ENCODE measurements around the gene FAM107B.

Gene FAM107B

DNA sequence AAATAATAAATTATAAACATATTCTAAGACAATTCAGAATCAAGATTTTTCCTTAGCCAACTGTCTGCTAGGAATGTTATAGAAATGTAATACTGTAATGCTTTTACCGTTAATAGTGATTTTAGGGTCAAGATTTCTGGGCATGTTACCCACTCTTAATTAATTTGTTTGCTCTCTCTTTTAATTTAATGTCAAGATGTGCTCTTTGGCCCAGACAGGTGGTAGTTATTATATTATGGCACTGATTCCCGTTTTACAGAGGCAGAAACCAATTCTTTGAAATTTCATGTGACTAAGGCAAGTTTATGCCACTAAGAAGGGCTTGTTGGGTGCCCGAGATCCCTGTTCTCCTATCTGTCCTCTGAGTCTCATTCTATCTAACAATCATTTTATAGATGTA is 959 bp upstream of the FAM107B start:
- no peak for DNase-seq

DNA sequence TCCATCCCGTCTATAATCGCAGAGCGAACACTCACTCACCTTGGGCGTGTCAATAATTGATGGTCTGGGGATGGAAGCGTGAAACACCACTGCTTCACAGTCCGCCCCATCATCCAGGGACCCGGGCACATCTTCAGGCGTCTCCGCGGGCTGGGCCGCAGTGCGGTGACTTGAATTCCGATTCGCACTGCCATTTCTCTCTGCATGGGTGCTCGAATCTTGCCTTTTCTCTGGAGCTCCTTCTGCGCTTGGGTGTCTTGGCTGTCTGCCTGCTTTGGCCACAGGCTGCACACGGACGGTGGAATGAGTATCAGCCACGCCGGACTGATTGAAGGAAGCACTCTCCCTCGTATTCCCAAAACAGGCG is 500 bp downstream of the FAM107B start:
- DNase-seq, result no peak

DNA sequence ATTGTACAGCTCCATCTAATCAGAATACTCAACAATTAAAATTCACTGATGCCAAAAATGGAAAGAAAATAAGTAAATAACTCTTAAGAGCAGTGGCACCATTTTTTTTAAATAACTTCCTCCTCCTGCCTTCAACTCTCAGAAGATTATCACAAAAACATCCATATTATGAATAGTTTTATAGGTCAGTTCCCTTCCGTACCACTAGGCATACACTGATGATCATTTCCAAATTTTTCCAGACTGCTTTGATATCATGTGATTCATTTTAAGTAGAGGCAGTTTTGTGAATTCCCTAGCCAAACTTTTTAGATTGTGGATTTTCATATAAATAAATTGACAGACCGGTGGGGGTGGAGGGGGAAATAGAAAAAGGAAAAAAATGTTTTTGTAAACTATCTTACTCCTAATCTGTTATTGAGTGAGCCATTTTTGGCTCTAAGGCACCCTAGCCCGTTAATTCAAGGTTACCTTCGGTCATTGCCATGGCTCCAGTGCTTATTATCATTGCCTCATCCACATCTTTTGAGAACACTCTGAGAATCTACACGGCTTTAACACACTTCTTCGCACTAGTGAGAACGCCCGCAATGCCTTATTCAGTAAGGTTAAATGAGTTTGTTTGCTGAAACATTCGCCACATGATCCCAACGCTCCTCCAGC is 1.0 kb downstream of the FAM107B start:
- no peak for DNase-seq

- DNase-seq, result no peak
Observed at GRCh38 chr10:14772399-14772798, 2.3 kb downstream of the FAM107B start.

DNA sequence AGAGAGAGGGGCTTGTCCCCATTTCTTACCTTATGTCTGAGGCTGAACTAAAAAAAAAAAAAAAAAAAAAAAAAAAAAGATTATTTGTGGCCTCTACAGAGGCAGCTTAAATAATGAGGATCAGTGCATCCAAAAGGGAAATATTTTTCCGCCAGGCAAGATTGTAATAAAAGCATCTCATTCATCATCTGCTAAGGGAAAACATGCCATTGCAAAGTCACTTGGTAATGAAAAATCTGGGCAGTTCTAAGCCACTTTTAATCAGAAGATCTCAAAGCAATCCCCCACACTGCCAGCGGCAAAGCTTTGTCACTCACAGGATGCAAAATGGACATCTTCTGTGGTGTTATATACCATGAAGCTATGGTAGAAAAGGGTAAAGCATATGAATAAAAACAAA is 3.8 kb downstream of the FAM107B start:
- no peak for DNase-seq

DNA sequence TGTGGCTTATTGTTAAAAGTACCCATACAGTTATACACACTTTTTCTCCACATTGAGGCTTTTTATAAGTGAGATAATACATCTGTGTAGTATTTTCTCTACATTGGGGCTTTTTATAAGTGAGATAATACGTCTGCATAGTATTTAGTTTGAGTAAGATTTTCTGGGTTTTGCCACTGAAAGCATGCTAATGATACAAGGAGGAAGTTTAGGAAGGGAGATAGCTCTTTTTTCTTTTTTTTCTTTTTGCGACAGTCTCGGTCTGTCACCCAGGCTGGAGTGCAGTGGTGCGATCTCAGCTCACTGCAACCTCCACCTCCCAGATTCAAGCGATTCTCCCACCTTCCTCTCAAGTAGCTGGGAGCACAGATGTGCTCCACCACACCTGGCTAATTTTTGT is 13.3 kb downstream of the FAM107B start:
- no peak for DNase-seq

DNA sequence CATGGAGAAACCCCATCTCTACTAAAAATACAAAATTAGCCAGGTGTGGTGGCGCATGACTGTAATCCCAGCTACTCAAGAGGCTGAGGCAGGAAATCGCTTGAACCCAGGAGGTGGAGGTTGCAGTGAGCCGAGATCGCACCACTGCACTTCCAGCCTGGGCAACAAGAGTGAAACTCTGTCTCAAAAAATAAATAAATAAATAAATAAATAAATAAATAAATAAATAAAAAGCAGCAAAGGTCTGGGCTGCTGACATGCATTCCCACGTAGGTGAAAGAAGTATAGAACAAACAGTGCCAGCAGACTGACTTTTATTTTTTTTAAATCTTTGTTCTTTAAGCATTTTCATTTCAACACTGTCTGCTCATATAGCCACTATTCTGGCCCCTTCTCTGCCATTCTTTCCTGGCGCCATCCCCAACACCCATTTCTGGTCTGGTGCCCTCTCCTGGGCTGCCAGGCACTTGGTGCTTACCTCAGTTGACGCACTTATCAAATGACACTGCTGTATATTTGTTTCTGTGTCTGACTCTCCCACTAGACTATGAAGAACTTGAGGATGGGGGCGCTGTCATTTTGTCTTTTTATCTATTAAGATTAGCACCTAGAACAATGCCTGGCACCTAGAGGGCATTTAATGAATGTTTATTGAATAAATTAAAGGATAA is 15.6 kb downstream of the FAM107B start:
- DNase-seq, result peak; percentile 10

DNA sequence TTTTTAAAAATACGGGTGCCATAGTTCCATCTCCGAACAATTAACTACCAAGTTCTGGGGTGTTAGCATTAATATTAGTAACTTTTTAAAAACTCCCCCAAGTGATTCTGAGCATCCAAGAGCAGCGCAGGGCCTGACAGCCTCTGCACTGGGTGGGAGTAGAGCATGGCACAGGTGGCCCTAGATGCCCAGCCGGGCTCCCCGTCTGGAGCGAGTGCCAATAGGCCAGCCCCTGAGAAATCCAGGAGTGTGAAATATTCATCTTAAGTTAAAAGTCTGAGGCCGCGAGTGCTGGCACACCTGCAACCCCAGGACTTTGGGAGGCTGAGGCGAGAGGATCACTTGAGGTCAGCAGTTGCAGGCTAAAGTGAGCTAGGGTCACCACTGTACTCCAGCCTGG is 16.2 kb downstream of the FAM107B start:
- DNase-seq, result no peak

- DNase-seq, result no peak
Observed at GRCh38 chr10:14757986-14758385, 16.7 kb downstream of the FAM107B start.

DNA sequence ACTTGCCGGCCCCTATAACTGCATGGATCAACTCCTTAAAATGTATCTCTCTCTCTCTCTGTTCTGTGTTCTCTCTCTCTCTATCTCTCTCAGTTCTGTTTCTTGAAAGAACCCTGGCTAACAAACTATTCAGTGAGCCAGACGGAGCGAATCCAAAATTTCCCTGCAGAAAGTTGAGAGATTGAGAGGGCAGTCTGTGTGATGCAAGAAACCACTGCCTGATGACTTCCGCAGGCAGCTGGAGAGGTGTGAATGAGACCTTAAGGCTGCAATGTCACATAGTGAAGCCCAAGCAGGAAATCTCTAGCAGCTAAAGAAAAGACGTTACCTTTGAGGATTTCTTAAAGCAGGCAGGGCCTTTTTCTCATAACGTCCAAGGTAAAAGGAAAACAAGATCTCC is 17.3 kb downstream of the FAM107B start:
- no peak for DNase-seq

DNA sequence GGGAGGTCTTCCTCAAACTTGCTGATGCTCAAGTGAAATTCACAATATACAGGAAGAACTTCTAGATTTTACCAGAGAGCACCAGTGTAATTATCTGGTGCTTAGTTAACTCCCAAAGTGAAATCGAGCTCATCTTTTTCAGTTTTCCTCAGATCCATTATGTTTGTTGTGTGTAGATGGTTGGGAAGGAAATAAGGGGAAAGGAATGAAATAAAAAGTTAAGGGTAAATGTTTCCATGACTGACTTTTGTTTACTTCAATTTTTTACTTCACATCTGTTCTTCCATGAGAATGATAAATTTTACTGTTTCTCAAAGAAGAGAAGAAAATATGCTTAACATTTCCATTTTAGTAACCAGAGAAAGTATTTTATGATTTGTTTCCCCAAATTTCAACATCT is 21.3 kb downstream of the FAM107B start:
- no peak for DNase-seq

- no peak for DNase-seq
Observed at GRCh38 chr10:14751921-14752320, 22.8 kb downstream of the FAM107B start.

- no peak for DNase-seq
Observed at GRCh38 chr10:14751014-14751896, 23.4 kb downstream of the FAM107B start.

DNA sequence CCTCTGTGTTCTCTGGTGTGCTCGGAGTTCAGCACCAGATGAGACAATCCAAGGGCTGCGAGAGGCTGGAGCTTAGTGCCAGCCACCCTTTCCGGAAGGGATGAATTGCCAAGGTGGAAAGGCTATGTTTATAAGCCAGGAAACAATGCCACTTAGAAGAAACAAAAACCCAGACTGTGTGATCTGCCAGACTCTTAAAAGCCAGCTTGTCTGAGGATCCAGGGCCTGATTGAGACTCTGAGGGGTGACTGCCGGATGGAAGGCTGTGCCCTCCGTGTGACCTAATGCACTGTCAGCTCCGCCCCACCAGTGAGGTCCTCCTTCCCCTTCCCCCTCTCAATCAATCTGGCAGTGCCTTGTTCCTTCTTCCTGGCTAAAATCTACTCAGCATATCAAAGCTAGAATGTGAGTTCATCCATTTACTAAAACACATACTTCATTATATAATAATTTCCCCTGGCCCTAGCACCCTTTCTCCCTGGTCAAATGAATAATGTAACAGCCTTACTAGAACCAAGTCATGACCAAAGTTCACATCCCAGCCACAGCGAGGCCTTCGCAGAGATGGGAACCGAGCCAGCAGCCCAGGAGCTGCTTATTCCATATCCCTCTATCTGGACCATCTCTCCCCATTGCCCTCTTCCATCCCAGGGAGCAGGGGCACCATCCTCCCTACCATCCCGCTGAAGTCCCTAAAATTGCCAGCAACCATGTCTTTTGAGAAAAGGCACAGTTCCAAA is 25.5 kb downstream of the FAM107B start:
- DNase-seq, result no peak

DNA sequence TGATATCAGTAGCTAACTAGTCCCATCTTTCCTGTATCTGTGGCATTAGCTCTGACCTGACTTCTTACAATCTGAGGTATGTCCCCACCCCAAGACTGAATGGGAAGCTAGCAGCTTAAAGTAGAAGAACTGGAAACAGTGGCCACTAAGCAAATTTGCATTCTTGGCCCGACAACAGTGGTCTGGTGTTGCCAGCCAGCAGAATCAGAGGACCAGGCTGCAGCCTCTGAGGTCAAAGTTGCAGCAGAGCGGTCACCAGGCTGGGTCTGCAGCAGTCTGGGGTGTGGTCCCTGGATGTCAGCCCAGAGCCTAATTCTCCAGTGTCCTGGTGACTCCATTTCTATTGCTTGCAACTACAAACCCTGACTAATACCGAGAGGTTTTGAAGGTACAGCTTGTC is 26.3 kb downstream of the FAM107B start:
- DNase-seq, result no peak

DNA sequence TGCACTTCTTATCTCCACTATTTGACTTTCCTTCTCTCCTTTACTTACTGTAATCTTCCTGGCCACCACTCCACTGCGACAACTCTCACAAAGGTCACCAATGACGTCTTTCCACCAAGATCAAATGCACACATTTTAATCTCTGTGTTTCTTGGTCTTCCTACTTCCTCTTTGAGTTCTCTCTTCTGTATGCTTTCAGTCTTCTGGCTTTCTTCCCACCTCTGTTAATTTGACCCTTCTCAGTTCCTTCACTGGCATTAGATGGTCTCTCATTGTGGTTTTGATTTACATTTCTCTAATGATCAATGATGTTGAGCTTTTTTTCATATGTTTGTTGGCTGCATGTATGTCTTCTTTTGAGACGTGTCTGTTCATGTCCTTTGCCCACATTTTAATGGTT is 31.9 kb downstream of the FAM107B start:
- DNase-seq, result no peak

DNA sequence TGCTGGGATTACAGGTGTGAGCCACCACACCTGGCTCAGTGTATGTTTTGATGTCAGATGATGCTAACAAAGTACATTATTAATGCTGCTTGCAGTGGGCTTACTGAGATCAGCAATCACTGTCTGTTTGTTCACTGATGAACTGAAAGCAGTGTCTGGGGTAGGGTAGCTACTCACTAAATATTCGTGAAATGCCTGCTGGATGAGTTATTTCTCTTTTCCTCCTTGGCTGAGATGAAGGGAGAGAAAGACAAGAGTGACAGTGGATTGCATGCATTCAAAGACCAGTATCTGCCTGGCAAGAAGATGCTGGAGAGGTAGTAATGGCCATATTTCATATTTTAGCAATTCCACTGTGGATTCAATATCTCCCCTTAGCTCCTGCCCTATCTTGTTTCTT is 32.3 kb downstream of the FAM107B start:
- no peak for DNase-seq

- DNase-seq, result no peak
Observed at GRCh38 chr10:14740684-14741247, 33.9 kb downstream of the FAM107B start.

- DNase-seq, result no peak
Observed at GRCh38 chr10:14737808-14738545, 36.7 kb downstream of the FAM107B start.

GRCh38 chr10:14736600-14737081 is 38.1 kb downstream of the FAM107B start:
- no peak for DNase-seq

GRCh38 chr10:14736043-14736442 is 38.7 kb downstream of the FAM107B start:
- DNase-seq, result no peak
